ENCODE results near the gene RPL3. TPM values are rescaled to one million over a fixed set of nuclear protein-coding genes. Genes with fewer than 3 reads are reported as not detected.

The RPL3 gene
- total RNA-seq, 1 experiment from 2014 or later: 3,475 TPM

DNA sequence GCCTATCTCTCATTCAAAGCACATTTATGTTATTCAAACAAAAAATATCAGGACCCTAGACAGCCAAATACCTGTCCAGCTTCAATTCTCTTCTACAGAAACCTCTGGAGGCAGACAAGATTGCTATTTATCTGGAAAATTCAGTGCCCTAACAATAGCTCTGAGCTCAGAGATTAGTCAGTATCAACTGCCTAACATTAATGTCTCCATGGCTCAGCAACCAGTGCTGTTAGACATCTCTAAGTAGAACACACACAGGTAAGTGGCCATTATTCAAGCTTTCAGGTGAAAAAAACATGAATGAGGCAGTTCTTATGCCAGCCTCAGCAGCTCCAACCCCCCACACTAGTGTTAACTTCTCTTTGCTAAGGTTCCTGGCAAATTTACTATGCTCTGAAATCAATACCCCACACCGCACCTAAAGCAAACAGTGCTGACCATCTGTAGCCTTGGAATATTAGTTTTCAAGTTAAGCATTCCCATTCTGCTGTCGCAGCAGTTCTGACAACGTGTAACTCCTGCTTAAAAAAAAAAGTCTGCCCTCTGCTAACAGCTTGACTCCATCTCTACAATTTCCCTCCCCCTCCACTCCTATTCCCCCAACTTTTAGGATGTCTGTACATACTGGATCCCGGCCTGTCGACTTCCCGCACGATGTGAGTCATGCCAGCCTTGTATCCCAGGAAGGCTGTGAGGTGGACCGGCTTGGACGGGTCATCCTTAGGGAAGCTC lies 1.5 kb downstream of the RPL3 start:
- H3K9me3 Mint-ChIP-seq (ENCODE audit: unreplicated experiment): no peaks in the 10 kb centered on the region
- H3K36me3 Mint-ChIP-seq (ENCODE audit: insufficient read depth, unreplicated experiment): peaks cover 76% of the 10 kb centered on the region
- no TSS peak for BruUV-seq (replicated peaks)
- peak overlapping the region; percentile 99 for H3K4me3 Mint-ChIP-seq (ENCODE audit: unreplicated experiment)
- ChIA-PET POLR2A (interaction anchor here (0.6 to 6.4 kb wide), 44 partner anchors 9 to 1755 kb away, joined by 3 to 102 read pairs (median 6); partner anchors contain the start of genes ATF4, CBX7, GTPBP1 and MIEF1), CTCF (interaction anchor here (0.6 to 12.1 kb wide), 18 partner anchors 9 to 657 kb away, joined by 3 to 256 read pairs (median 4); no protein-coding TSS in a partner anchor)
- peaks cover 15% of the 10 kb centered on the region for H3K4me1 Mint-ChIP-seq (ENCODE audit: insufficient read depth, unreplicated experiment)
- H3K27me3 Mint-ChIP-seq (ENCODE audit: insufficient read depth, unreplicated experiment): no peaks in the 10 kb centered on the region
- DNase-seq (ENCODE audit: unreplicated experiment): peak; percentile 49
- TF ChIP-seq, protein P1, sequence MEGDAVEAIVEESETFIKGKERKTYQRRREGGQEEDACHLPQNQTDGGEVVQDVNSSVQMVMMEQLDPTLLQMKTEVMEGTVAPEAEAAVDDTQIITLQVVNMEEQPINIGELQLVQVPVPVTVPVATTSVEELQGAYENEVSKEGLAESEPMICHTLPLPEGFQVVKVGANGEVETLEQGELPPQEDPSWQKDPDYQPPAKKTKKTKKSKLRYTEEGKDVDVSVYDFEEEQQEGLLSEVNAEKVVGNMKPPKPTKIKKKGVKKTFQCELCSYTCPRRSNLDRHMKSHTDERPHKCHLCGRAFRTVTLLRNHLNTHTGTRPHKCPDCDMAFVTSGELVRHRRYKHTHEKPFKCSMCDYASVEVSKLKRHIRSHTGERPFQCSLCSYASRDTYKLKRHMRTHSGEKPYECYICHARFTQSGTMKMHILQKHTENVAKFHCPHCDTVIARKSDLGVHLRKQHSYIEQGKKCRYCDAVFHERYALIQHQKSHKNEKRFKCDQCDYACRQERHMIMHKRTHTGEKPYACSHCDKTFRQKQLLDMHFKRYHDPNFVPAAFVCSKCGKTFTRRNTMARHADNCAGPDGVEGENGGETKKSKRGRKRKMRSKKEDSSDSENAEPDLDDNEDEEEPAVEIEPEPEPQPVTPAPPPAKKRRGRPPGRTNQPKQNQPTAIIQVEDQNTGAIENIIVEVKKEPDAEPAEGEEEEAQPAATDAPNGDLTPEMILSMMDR (IDR thresholded peaks at IDR 0.05; ENCODE audit: unreplicated experiment): no peak
- intact Hi-C loops (cut with micrococcal nuclease): loop anchor here (5.0 kb wide), 3 partner anchors 204 to 446 kb away; partner anchors contain the start of genes ATF4 and CBX6
- peak overlapping the region; percentile 100 for H3K27ac Mint-ChIP-seq (ENCODE audit: low read depth, unreplicated experiment)

DNA sequence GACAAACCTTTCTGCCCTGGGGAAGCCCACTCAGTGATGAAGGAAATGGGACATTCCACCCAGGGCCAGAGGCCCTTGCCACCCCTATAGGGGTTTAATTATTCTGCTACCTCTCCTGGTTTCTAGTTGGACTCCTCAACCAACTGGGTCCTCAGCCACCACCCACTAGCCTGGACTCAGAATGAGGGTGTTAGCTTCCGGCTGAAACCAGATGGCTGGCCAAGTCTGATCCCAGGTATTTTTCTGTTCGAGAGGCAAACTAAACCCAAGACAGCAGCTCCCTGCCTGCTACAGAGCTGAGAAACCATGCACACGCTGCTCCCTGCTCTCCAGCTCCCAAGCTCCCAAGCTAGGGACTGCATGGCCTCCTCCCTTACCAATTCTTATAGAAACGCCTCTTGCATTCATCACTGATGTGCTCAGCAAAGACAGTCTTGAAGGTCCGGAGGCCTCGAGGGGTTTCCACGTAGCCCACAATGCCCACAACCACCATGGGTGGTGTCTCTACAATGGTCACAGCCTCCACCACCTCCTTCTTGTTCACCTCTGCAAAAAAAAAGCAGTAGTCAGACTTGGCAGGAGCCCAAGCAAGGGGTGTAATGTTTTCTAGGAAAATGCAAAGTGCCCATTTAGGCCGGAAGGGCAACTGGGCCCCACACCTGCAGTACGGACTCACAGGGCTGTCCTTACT lies 2.2 kb downstream of the RPL3 start:
- peak overlapping the region; percentile 99 for H3K4me3 Mint-ChIP-seq (ENCODE audit: unreplicated experiment)
- DNase-seq (ENCODE audit: unreplicated experiment): peak; percentile 55
- H3K27ac Mint-ChIP-seq (ENCODE audit: low read depth, unreplicated experiment): peak overlapping the region; percentile 100
- BruUV-seq (replicated peaks): no TSS peak
- ChIA-PET CTCF (interaction anchor here (0.6 to 12.1 kb wide), 18 partner anchors 8 to 656 kb away, joined by 3 to 256 read pairs (median 4); no protein-coding TSS in a partner anchor), POLR2A (interaction anchor here (0.7 to 6.4 kb wide), 25 partner anchors 8 to 1755 kb away, joined by 3 to 102 read pairs (median 15); partner anchors contain the start of genes ATF4, CBX7, MIEF1 and RPS19BP1)
- no peaks in the 10 kb centered on the region for H3K27me3 Mint-ChIP-seq (ENCODE audit: insufficient read depth, unreplicated experiment)
- TF ChIP-seq, protein P1 (IDR thresholded peaks at IDR 0.05; ENCODE audit: unreplicated experiment): no peak
- peaks cover 83% of the 10 kb centered on the region for H3K36me3 Mint-ChIP-seq (ENCODE audit: insufficient read depth, unreplicated experiment)
- intact Hi-C loops (cut with micrococcal nuclease): loop anchor here (5.0 kb wide), 3 partner anchors 205 to 445 kb away; partner anchors contain the start of genes ATF4 and CBX6
- H3K9me3 Mint-ChIP-seq (ENCODE audit: unreplicated experiment): no peaks in the 10 kb centered on the region
- H3K4me1 Mint-ChIP-seq (ENCODE audit: insufficient read depth, unreplicated experiment): peaks cover 15% of the 10 kb centered on the region

- peaks cover 90% of the 10 kb centered on the region for H3K36me3 Mint-ChIP-seq (ENCODE audit: insufficient read depth, unreplicated experiment)
- H3K9me3 Mint-ChIP-seq (ENCODE audit: unreplicated experiment): no peaks in the 10 kb centered on the region
- TF ChIP-seq, protein P1 (IDR thresholded peaks at IDR 0.05; ENCODE audit: unreplicated experiment): peak; percentile 95
- CTCF ChIA-PET: interaction anchor here (0.6 to 12.1 kb wide), 25 partner anchors 7 to 1793 kb away, joined by 3 to 256 read pairs (median 3); no protein-coding TSS in a partner anchor
- peaks cover 17% of the 10 kb centered on the region for H3K4me1 Mint-ChIP-seq (ENCODE audit: insufficient read depth, unreplicated experiment)
- POLR2A ChIA-PET: interaction anchor here (0.5 to 6.4 kb wide), 27 partner anchors 15 to 1030 kb away, joined by 3 to 102 read pairs (median 3); partner anchors contain the start of genes ADSL, ATF4, CBX7 and MIEF1
- no peaks in the 10 kb centered on the region for H3K27me3 Mint-ChIP-seq (ENCODE audit: insufficient read depth, unreplicated experiment)
- peak; percentile 96 for DNase-seq (ENCODE audit: unreplicated experiment)
- peak overlapping the region; percentile 100 for H3K27ac Mint-ChIP-seq (ENCODE audit: low read depth, unreplicated experiment)
- peak overlapping the region; percentile 99 for H3K4me3 Mint-ChIP-seq (ENCODE audit: unreplicated experiment)
- intact Hi-C loops (cut with micrococcal nuclease): loop anchor here (5.0 kb wide), 3 partner anchors 206 to 444 kb away; partner anchors contain the start of genes ATF4 and CBX6
- no TSS peak for BruUV-seq (replicated peaks)
Observed at GRCh38 chr22:39316440-39317083, 2.9 kb downstream of the RPL3 start.

Measured in MCF 10A (cell line).